ENCODE measurements around the gene TBC1D16.

Gene TBC1D16

GRCh38 chr17:80026359-80027042 lies 9.2 kb downstream of the TBC1D16 start:
- H3K4me3 ChIP-seq (replicated peaks; ENCODE audit: low read depth, low read length) = no peak overlapping the region
- no peak for DNase-seq (ENCODE audit: extremely low read depth, insufficient read length)
- no peaks in the 10 kb centered on the region; the same call in 1 of the 2 replicates for H3K27me3 ChIP-seq (replicated peaks; ENCODE audit: control insufficient read depth, insufficient read depth, low read length)
- TF ChIP-seq CTCF (IDR thresholded peaks at IDR 0.05; ENCODE audit: insufficient read depth, low read length, poor library complexity, severe bottlenecking) = no peak
- H3K36me3 ChIP-seq (ENCODE audit: control insufficient read depth, insufficient read depth, low read length) = no peaks in the 10 kb centered on the region

- no peak for TF ChIP-seq CTCF (IDR thresholded peaks at IDR 0.05; ENCODE audit: insufficient read depth, low read length, poor library complexity, severe bottlenecking)
- no peaks in the 10 kb centered on the region for H3K36me3 ChIP-seq (ENCODE audit: control insufficient read depth, insufficient read depth, low read length)
- no peaks in the 10 kb centered on the region; the same call in 1 of the 2 replicates for H3K27me3 ChIP-seq (replicated peaks; ENCODE audit: control insufficient read depth, insufficient read depth, low read length)
- H3K4me3 ChIP-seq (replicated peaks; ENCODE audit: low read depth, low read length) = no peak overlapping the region
- DNase-seq (ENCODE audit: extremely low read depth, insufficient read length) = no peak
Observed at GRCh38 chr17:80025796-80026195, 9.9 kb downstream of the TBC1D16 start.

- no peak for DNase-seq (ENCODE audit: extremely low read depth, insufficient read length)
- H3K27me3 ChIP-seq (replicated peaks; ENCODE audit: control insufficient read depth, insufficient read depth, low read length) = no peaks in the 10 kb centered on the region; the same call in 1 of the 2 replicates
- no peaks in the 10 kb centered on the region for H3K36me3 ChIP-seq (ENCODE audit: control insufficient read depth, insufficient read depth, low read length)
- TF ChIP-seq CTCF (IDR thresholded peaks at IDR 0.05; ENCODE audit: insufficient read depth, low read length, poor library complexity, severe bottlenecking) = no peak
- H3K4me3 ChIP-seq (replicated peaks; ENCODE audit: low read depth, low read length) = no peak overlapping the region
Observed at GRCh38 chr17:80025140-80025539, 10.5 kb downstream of the TBC1D16 start.

- DNase-seq (ENCODE audit: extremely low read depth, insufficient read length) = no peak
- no peaks in the 10 kb centered on the region; the same call in 1 of the 2 replicates for H3K27me3 ChIP-seq (replicated peaks; ENCODE audit: control insufficient read depth, insufficient read depth, low read length)
- no peak for TF ChIP-seq CTCF (IDR thresholded peaks at IDR 0.05; ENCODE audit: insufficient read depth, low read length, poor library complexity, severe bottlenecking)
Observed at GRCh38 chr17:80024206-80024972, 11.3 kb downstream of the TBC1D16 start.

GRCh38 chr17:80023481-80024205 lies 12.0 kb downstream of the TBC1D16 start:
- TF ChIP-seq CTCF (IDR thresholded peaks at IDR 0.05; ENCODE audit: insufficient read depth, low read length, poor library complexity, severe bottlenecking) = no peak
- no peaks in the 10 kb centered on the region for H3K36me3 ChIP-seq (ENCODE audit: control insufficient read depth, insufficient read depth, low read length)
- no peak for DNase-seq (ENCODE audit: extremely low read depth, insufficient read length)
- no peak overlapping the region for H3K4me3 ChIP-seq (replicated peaks; ENCODE audit: low read depth, low read length)
- H3K27me3 ChIP-seq (replicated peaks; ENCODE audit: control insufficient read depth, insufficient read depth, low read length) = no peaks in the 10 kb centered on the region; the same call in 1 of the 2 replicates

More at GRCh38 chr17:80024206-80024972, 11.3 kb downstream of the TBC1D16 start:
- no peak overlapping the region for H3K4me3 ChIP-seq (replicated peaks; ENCODE audit: low read depth, low read length)
- no peaks in the 10 kb centered on the region for H3K36me3 ChIP-seq (ENCODE audit: control insufficient read depth, insufficient read depth, low read length)
